GM18909 (cell line): ENCODE data around the gene FTO.
A peak's percentile ranks its signal among the peaks of the same experiment; 100 is the strongest.
"Not testable (repeated sequence)": the region's sequence is repeated elsewhere in the genome, so short reads cannot be mapped to it uniquely, and the experiment has no call there.

Experiments used
- ATAC-seq: cut with Tn5 transposase; IDR thresholded peaks from one replicate; pipeline ENCODE4 v1.9.1; 2021; ENCODE audit warnings: mild to moderate bottlenecking; ENCODE audit not compliant: unreplicated experiment, poor library complexity

Gene FTO

DNA sequence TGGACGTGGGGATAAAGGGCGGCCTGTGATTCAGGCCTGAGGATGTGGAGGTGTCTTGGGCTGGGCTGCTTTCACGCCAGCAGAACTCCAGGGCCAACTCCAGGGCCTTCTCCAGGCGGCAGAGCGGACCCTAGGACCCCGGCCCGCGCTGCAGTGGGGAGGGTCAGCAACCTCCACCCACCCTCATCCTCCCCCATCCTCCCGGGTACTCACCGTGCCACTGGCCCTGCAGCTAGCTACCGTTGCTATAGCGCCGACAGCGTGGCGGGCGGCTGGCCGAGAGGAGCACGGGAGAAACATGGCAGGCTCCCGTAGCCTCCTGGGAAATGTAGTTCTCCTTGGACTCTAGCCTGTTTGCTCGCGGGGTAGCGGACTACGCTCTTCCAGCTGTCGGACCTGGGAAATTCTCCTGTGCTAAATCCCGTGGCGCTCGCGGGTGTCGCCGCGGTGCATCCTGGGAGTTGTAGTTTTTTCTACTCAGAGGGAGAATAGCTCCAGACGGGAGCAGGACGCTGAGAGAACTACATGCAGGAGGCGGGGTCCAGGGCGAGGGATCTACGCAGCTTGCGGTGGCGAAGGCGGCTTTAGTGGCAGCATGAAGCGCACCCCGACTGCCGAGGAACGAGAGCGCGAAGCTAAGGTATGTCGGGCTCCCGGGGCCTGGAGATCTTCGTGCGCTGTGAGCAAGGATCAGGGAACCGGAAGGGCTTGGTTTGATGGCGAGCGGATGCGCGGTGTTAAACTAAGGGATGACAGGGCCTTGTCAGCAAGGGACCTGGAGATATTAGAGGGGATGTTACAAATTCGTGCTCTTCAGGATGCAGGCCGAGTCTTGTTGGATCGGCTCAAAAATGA, at the start of gene FTO, which contains the start of gene RPGRIP1L:
Gene FTO, plus strand, starts transcription at position 567 of the 855 bp plus-strand sequence.
Gene RPGRIP1L, minus strand, starts transcription at position 270 of the 855 bp plus-strand sequence. CDS start 3,136 bp downstream, outside the sequence.
- peak; percentile 99 for ATAC-seq

DNA sequence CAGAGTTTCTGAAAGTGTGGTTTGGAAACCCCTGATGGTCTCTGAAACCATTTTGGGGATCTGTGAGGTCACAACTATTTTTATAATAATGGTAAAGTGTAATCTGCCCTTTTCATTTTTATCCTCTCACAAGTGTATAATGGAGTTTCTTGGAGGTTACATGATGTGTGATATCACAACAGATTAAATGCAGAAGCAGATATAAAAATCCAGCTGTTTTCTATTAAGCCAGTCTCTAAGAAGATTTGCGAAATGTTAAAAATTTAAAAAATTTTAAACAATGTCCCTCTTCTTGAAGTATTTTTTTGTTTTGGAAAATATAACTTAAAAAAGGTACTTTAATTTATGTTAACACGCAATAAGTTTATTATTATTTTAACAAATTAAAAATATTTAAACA, 49.0 kb upstream of the FTO start:
- no peak for ATAC-seq

- no peak for ATAC-seq
Measured at GRCh38 chr16:53662072-53662471, 41.9 kb upstream of the FTO start.

- peak; percentile 54 for ATAC-seq
Measured at GRCh38 chr16:53664724-53665345, 39.1 kb upstream of the FTO start.

- no peak for ATAC-seq
Measured at GRCh38 chr16:53666786-53667415, 37.1 kb upstream of the FTO start.

GRCh38 chr16:53668869-53669268, 35.1 kb upstream of the FTO start:
- no peak for ATAC-seq

DNA sequence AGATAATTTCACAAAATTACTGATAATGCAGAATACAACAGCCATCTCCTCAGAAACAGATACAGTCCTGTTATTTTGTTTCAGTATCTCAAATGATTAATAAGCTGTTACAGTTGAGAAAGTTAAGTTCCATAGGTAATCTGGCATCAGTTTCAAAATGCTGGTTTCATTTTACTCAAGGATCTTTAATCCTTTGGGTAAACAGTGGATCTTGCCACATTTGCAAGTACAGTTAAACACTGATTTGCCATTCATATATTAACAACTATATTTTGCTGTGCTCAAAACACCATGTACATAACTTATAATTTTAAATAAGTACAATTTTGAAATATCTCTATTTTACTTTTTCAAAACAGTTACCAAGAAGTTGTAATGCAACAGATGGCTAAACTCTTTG, 31.5 kb upstream of the FTO start:
- no peak for ATAC-seq

GRCh38 chr16:53673189-53673588, 30.8 kb upstream of the FTO start:
- no peak for ATAC-seq

- ATAC-seq, result no peak
Measured at GRCh38 chr16:53678155-53678554, 25.8 kb upstream of the FTO start.

GRCh38 chr16:53678756-53679343, 25.1 kb upstream of the FTO start:
- ATAC-seq, result no peak

- ATAC-seq, result no peak
Measured at GRCh38 chr16:53680756-53681155, 23.2 kb upstream of the FTO start.

DNA sequence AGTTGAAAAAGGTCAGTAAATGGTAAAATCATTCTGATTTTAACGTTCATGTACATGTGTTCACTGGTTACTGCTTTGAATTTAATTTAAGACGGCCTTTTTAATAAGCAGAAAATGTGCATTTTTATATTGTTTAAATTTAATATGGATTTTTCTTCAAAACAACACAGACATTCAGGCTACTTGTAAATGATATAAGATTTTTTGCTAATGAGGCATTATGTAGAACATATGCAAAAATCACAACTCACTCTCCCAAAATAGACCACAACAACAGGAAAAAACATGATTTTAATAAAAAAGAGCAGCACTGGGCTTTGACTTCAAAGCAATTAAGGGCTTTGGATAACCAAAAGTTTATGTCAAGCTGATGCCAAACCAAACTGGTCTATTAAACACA, 22.6 kb upstream of the FTO start:
- ATAC-seq, result no peak

GRCh38 chr16:53685334-53685733, 18.6 kb upstream of the FTO start:
- ATAC-seq, result not testable (repeated sequence)

DNA sequence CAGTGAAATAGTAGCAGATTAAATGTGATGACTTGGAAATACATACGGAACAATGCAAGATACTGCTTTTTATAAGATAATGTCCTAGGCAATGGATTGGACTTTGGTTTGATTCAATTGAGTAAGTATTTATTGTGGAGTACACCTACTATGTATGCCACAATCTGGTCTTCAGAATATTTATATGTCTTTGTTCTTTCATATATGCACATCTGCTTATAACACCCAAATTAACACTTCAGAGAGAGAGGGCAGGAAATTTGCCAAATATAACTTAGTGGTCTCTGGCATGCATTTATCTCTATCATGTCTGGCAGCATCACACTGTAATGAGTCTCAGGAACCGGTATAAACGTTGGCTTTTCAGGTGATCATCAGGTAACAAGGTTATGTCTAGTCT, 17.2 kb upstream of the FTO start:
- no peak for ATAC-seq

DNA sequence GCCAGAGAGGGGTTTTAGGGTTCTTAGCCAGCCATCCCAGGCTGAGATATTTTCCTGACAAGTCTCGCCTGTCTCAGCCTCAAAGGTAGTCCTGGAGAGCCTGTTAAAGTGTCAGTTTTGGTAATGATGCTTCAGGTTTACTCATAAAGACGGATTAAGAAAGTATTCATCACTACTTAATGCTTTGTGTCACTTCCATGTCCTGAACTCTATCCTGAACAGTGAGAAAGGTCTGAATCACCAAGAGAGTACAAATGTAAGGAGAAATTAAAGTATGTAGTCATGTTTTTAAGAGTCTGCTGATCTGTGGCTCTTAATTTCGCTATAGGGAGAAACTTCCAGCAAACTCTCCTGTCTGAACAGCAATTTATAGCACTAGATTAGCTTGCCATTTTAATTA, 14.3 kb upstream of the FTO start:
- no peak for ATAC-seq

DNA sequence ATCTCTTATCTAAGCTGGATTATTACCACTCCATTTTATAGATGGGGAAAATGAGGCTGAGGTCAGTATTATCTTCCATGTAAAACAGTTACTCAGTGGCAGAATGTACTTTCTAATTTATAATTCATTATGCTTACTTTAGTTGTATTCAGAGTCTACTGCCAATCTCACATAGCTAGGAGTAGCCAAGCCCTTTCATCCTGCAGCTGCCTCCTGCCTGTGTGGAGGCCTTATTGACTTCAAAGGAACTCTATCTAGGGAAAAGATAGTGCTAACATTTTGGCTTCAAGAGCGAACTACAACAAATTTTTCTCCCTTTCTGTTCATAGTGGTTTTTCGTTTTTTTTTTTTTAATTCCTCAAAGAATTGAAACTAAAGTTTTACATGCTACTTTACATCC, 13.2 kb upstream of the FTO start:
- no peak for ATAC-seq

- no peak for ATAC-seq
Measured at GRCh38 chr16:53692146-53692545, 11.8 kb upstream of the FTO start.

GRCh38 chr16:53693320-53693719, 10.6 kb upstream of the FTO start:
- ATAC-seq, result no peak

GRCh38 chr16:53695070-53695469, 8.9 kb upstream of the FTO start:
- no peak for ATAC-seq

GRCh38 chr16:53698271-53698670, 5.7 kb upstream of the FTO start:
- not testable (repeated sequence) for ATAC-seq

- ATAC-seq, result no peak
Measured at GRCh38 chr16:53704445-53704813, 473 bp downstream of the FTO start.
